ENCODE data around the gene UBE2QL1. TPM values are rescaled to one million over a fixed set of nuclear protein-coding genes. Genes with fewer than 3 reads are reported as not detected.

Gene UBE2QL1
- total and polyA plus RNA-seq, 2 donors from 2014 or later: 0.31 to 4.8 TPM

DNA sequence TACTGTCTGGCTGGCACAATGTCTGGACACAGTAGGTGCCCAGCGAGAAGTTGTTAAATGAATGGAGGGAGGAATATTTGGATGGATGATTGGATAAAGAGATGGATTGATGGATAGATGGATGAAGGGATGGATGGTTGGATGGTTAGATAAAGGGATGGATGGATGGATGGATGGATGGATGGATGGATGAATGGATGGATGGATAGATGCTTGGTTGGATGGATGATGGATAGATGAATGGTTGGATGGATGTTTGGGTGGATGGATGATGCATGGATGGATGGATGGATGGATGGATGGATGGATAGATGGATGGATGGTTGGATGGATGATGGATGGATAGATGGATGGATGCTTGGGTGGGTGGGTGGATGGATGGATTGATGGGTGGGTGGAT, 90.4 kb downstream of the UBE2QL1 start:
- no peak for FAIRE-seq

DNA sequence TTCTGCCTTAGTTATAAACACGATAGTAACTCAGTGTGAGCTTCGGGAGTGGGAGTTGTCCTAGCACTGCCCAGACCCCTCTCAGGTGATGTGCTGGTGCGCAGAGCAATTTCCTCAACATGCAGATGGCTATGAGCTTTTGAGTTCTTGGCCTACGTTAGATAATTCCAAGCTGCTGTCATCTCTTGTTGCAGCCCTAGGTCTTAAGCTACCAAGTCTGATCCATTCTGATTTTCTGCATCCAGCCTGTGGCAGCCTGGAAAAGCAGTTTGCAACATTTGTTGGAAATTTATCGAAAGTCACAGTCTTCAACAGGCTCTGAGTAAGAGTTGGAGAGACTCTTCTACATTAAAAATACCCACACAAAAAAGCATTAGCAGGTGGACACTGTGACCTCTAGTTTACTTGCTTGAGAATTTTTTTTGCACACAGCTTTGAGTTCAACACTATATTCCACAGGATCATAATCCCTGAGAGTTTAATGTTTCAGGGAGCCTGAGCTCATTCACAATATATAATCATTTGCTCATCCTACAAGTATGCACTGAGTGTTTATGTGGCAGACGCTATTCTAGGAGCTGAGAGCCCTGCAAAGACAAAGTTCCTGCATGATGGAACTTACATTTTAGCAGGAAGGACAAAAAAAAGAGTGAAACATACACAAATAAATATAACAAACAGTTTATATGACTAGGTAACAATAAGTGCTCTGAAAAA, 91.6 kb downstream of the UBE2QL1 start:
- H3K4me1 ChIP-seq (ENCODE audit: control insufficient read depth in 2 of 3, insufficient read depth in 2 of 3, low read depth in 1 of 3, low read length in 3 of 3): no peaks in the 10 kb centered on the region
- intact Hi-C loops (cut with DNase I): no loop called here
- H3K4me3 ChIP-seq (ENCODE audit: low read length in 3 of 3): no peak overlapping the region
- TF ChIP-seq, protein P1, sequence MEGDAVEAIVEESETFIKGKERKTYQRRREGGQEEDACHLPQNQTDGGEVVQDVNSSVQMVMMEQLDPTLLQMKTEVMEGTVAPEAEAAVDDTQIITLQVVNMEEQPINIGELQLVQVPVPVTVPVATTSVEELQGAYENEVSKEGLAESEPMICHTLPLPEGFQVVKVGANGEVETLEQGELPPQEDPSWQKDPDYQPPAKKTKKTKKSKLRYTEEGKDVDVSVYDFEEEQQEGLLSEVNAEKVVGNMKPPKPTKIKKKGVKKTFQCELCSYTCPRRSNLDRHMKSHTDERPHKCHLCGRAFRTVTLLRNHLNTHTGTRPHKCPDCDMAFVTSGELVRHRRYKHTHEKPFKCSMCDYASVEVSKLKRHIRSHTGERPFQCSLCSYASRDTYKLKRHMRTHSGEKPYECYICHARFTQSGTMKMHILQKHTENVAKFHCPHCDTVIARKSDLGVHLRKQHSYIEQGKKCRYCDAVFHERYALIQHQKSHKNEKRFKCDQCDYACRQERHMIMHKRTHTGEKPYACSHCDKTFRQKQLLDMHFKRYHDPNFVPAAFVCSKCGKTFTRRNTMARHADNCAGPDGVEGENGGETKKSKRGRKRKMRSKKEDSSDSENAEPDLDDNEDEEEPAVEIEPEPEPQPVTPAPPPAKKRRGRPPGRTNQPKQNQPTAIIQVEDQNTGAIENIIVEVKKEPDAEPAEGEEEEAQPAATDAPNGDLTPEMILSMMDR (IDR thresholded peaks at IDR 0.05; ENCODE audit: borderline replicate concordance, extremely low read depth, insufficient read depth): no peak
- H3K27me3 ChIP-seq (ENCODE audit: control insufficient read depth, insufficient read depth, low read length): no peaks in the 10 kb centered on the region
- DNase-seq: no peak
- no peak overlapping the region for H3K9ac ChIP-seq (ENCODE audit: low read length in 3 of 3)
- peaks cover 0 to 2% (median 0%) of the 10 kb centered on the region in 3 donors for H3K9me3 ChIP-seq (ENCODE audit: control insufficient read depth in 2 of 3, insufficient read depth in 1 of 3, low read length in 3 of 3)
- no peak for FAIRE-seq
- no peak overlapping the region for H3K27ac ChIP-seq (ENCODE audit: low read depth in 2 of 2, low read length in 2 of 2)
- H3K36me3 ChIP-seq (ENCODE audit: control insufficient read depth in 2 of 3, insufficient read depth in 3 of 3, low read length in 3 of 3): no peaks in the 10 kb centered on the region

More for the DNA sequence above, 90.4 kb downstream of the UBE2QL1 start:
- no peak for DNase-seq
- Histone ChIP-seq H3K4me3 (ENCODE audit: low read length in 3 of 3) (no peak overlapping the region), H3K27me3 (ENCODE audit: control insufficient read depth, insufficient read depth, low read length) (no peaks in the 10 kb centered on the region), H3K9me3 (ENCODE audit: control insufficient read depth in 2 of 3, insufficient read depth in 1 of 3, low read length in 3 of 3) (peaks cover 0 to 2% (median 0%) of the 10 kb centered on the region in 3 donors), H3K9ac (ENCODE audit: low read length in 3 of 3) (no peak overlapping the region), H3K4me1 (ENCODE audit: control insufficient read depth in 2 of 3, insufficient read depth in 2 of 3, low read depth in 1 of 3, low read length in 3 of 3) (no peaks in the 10 kb centered on the region), H3K27ac (ENCODE audit: low read depth in 2 of 2, low read length in 2 of 2) (no peak overlapping the region), H3K36me3 (ENCODE audit: control insufficient read depth in 2 of 3, insufficient read depth in 3 of 3, low read length in 3 of 3) (no peaks in the 10 kb centered on the region)
- TF ChIP-seq, protein P1 (IDR thresholded peaks at IDR 0.05; ENCODE audit: borderline replicate concordance, extremely low read depth, insufficient read depth): no peak
- intact Hi-C loops (cut with DNase I): no loop called here

DNA sequence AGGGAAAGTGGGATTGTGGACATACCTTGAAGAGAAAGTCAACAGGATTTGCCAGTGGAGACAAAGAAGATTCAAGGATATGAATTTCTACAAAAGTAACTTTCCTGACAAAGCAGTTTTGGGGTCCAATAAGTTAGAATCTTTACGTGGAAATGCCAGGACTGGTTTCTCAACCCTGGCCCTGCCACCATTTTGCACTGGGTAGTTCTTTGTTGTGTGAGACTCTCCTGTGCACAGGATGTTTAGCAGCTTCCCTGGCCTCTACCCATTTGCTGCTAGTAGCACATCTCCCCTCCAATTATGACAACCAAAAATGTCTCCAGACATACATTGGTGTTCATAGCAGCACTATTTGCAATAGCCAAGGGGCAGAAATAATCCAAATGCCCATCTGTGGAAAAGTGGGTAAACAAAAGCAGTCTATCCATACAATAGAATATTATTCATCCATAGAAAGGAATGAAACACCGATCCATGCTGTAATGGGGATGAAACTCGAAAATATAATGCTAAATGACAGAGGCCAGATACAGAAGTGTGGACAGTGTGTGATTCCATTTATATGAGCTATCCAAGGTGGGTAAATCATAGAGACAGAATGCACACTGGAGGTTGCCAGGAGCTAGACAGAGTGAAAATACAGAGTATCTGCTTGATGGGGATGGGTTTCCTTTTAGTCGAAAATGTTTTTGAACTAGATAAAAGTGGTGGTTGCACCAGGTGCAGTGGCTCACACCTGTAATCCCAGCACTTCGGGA, 92.8 kb downstream of the UBE2QL1 start:
- no peak for DNase-seq
- no peaks in the 10 kb centered on the region for H3K27me3 ChIP-seq (ENCODE audit: control insufficient read depth, insufficient read depth, low read length)
- H3K9me3 ChIP-seq (ENCODE audit: control insufficient read depth in 2 of 3, insufficient read depth in 1 of 3, low read length in 3 of 3): peaks cover 0 to 2% (median 0%) of the 10 kb centered on the region in 3 donors
- intact Hi-C loops (cut with DNase I): no loop called here
- no peaks in the 10 kb centered on the region for H3K36me3 ChIP-seq (ENCODE audit: control insufficient read depth in 2 of 3, insufficient read depth in 3 of 3, low read length in 3 of 3)
- no peak overlapping the region for H3K4me3 ChIP-seq (ENCODE audit: low read length in 3 of 3)
- TF ChIP-seq, protein P1 (IDR thresholded peaks at IDR 0.05; ENCODE audit: borderline replicate concordance, extremely low read depth, insufficient read depth): no peak
- H3K4me1 ChIP-seq (ENCODE audit: control insufficient read depth in 2 of 3, insufficient read depth in 2 of 3, low read depth in 1 of 3, low read length in 3 of 3): no peaks in the 10 kb centered on the region
- H3K9ac ChIP-seq (ENCODE audit: low read length in 3 of 3): no peak overlapping the region
- H3K27ac ChIP-seq (ENCODE audit: low read depth in 2 of 2, low read length in 2 of 2): no peak overlapping the region
- FAIRE-seq: no peak
